Thyroid gland (tissue), 4 donors: ENCODE data around the gene TRIM8. TPM values are rescaled to one million over a fixed set of nuclear protein-coding genes. Genes with fewer than 3 reads are reported as not detected.

Experiments
- DNase-seq, 2 donors: peaks; one replicate each; pipeline ENCODE4 v3.0.0-alpha.2; 2019
- H3K27ac ChIP-seq, 3 donors: fragments of 200-600 bp; sonication (generic); 1 replicate in 2 of 3; 2 replicates in 1 of 3; pipeline ENCODE4 v1.5.1; 2016 to 2019; ENCODE audit warnings: mild to moderate bottlenecking in 1 of 3, moderate library complexity in 1 of 3
- H3K27me3 ChIP-seq: fragments of 200-600 bp; sonication (generic); one replicate; pipeline ENCODE4 v1.5.1; 2019
- H3K36me3 ChIP-seq, 2 donors: fragments of 200-600 bp; sonication (generic); one replicate each; pipeline ENCODE4 v1.5.1; 2016 to 2019
- H3K4me1 ChIP-seq, 2 donors: fragments of 200-600 bp; sonication (generic); one replicate each; pipeline ENCODE4 v1.5.1; 2017 to 2019
- H3K4me3 ChIP-seq, 3 donors: fragments of 200-600 bp; sonication (generic); replicated peaks in 1 of 3; 1 replicate in 2 of 3; 2 replicates in 1 of 3; pipeline ENCODE4 v1.5.1; 2016; ENCODE audit warnings: mild to moderate bottlenecking in 1 of 3
- H3K9me3 ChIP-seq: fragments of 200-600 bp; sonication (generic); one replicate; pipeline ENCODE4 v1.5.1; 2017
- POLR2A ChIP-seq, 2 donors: fragments of 450-650 bp; IDR thresholded peaks; one replicate each; pipeline ENCODE4 v1.6.1; 2017; ENCODE audit warnings: antibody characterized with exemption in 2 of 2, mild to moderate bottlenecking in 2 of 2, moderate library complexity in 1 of 2
- WGBS, 2 donors: methylation state at CpG; one replicate each; pipeline ENCODE4 v1.1.5; 2017; 5-methylcytosine and 5-hydroxymethylcytosine counted together
- intact Hi-C: fragments of 100-400 bp; cut with DNase I; formaldehyde crosslinking; loops from one replicate; pipeline ENCODE4 v1.15.1; 2023
- total RNA-seq, 4 donors: library from RNA; depleted of rRNA; stranded (reverse); fragments of >200 nt; gene quantifications; one replicate each; pipeline ENCODE4 v1.2.3, GENCODE V29; 2016
- TF ChIP-seq, protein P1 (sequence below), 6 experiments: fragments of 200-600 bp in 3 of 6; fragments of 450-650 bp in 3 of 6; sonication (generic) in 3 of 6; IDR thresholded peaks; one replicate each; pipeline ENCODE4 v1.5.1; 2016 to 2019; ENCODE audit warnings: antibody characterized with exemption in 6 of 6, mild to moderate bottlenecking in 2 of 6, inconsistent platforms in 1 of 6, moderate library complexity in 1 of 6

The TRIM8 gene
- total RNA-seq, 4 donors from 2014 or later: 138 to 187 (median 162) TPM

GRCh38 chr10:102635377-102635776 is 8.9 kb upstream of the TRIM8 start:
- WGBS, 2 donors: 38 to 39% methylated on average over 4 of the region's 4 CpGs
- no peak for DNase-seq
- TF ChIP-seq, protein P1, sequence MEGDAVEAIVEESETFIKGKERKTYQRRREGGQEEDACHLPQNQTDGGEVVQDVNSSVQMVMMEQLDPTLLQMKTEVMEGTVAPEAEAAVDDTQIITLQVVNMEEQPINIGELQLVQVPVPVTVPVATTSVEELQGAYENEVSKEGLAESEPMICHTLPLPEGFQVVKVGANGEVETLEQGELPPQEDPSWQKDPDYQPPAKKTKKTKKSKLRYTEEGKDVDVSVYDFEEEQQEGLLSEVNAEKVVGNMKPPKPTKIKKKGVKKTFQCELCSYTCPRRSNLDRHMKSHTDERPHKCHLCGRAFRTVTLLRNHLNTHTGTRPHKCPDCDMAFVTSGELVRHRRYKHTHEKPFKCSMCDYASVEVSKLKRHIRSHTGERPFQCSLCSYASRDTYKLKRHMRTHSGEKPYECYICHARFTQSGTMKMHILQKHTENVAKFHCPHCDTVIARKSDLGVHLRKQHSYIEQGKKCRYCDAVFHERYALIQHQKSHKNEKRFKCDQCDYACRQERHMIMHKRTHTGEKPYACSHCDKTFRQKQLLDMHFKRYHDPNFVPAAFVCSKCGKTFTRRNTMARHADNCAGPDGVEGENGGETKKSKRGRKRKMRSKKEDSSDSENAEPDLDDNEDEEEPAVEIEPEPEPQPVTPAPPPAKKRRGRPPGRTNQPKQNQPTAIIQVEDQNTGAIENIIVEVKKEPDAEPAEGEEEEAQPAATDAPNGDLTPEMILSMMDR (IDR thresholded peaks at IDR 0.05): no peak
- no peak for TF ChIP-seq POLR2A (IDR thresholded peaks at IDR 0.05)
- H3K4me3 ChIP-seq: no peak overlapping the region
- intact Hi-C loops: no loop called here
- H3K27ac ChIP-seq: no peak overlapping the region
- no peaks in the 10 kb centered on the region for H3K36me3 ChIP-seq
- no peaks in the 10 kb centered on the region for H3K27me3 ChIP-seq
- H3K9me3 ChIP-seq: no peaks in the 10 kb centered on the region
- peaks cover 0 to 17% of the 10 kb centered on the region in 2 donors for H3K4me1 ChIP-seq

GRCh38 chr10:102639537-102639936 is 4.7 kb upstream of the TRIM8 start:
- Histone ChIP-seq H3K4me3 (no peak overlapping the region), H3K27ac (no peak overlapping the region), H3K27me3 (no peaks in the 10 kb centered on the region), H3K9me3 (no peaks in the 10 kb centered on the region), H3K36me3 (no peaks in the 10 kb centered on the region), H3K4me1 (peaks cover 3 to 5% of the 10 kb centered on the region in 2 donors)
- intact Hi-C loops: no loop called here
- 42 to 44% methylated on average over 2 of the region's 2 CpGs for WGBS, 2 donors
- TF ChIP-seq, protein P1 (IDR thresholded peaks at IDR 0.05): no peak
- TF ChIP-seq POLR2A (IDR thresholded peaks at IDR 0.05): no peak
- no peak for DNase-seq

- Histone ChIP-seq H3K27me3 (no peaks in the 10 kb centered on the region), H3K4me1 (peaks cover 5% of the 10 kb centered on the region in 2 donors), H3K9me3 (no peaks in the 10 kb centered on the region), H3K4me3 (peak overlapping the region in 2 of 3 donors; percentile 42 to 84), H3K27ac (peak overlapping the region; percentile 96 to 100 (median 100)), H3K36me3 (no peaks in the 10 kb centered on the region)
- no peak for TF ChIP-seq POLR2A (IDR thresholded peaks at IDR 0.05)
- peak; percentile 47 to 53 for DNase-seq
- intact Hi-C loops: no loop called here
- 16% methylated on average over 7 of the region's 7 CpGs for WGBS, 2 donors
Measured at GRCh38 chr10:102641402-102641801, 2.9 kb upstream of the TRIM8 start.

GRCh38 chr10:102641880-102642735 is 2.2 kb upstream of the TRIM8 start:
- 1% methylated on average over 10 to 50 of the region's 77 CpGs for WGBS, 2 donors
- no peaks in the 10 kb centered on the region for H3K9me3 ChIP-seq
- peaks cover 8 to 12% of the 10 kb centered on the region in 2 donors for H3K4me1 ChIP-seq
- no peaks in the 10 kb centered on the region for H3K36me3 ChIP-seq
- H3K4me3 ChIP-seq: peak overlapping the region; percentile 53 to 98 (median 84)
- intact Hi-C loops: no loop called here
- peak; percentile 44 to 88 for TF ChIP-seq POLR2A (IDR thresholded peaks at IDR 0.05)
- TF ChIP-seq, protein P1 (IDR thresholded peaks at IDR 0.05): no peak
- peak overlapping the region; percentile 96 to 100 (median 100) for H3K27ac ChIP-seq
- no peaks in the 10 kb centered on the region for H3K27me3 ChIP-seq
- peak; percentile 99 for DNase-seq

- 0% methylated on average over 41 to 45 of the region's 45 CpGs for WGBS, 2 donors
- Histone ChIP-seq H3K27ac (peak overlapping the region; percentile 96 to 100 (median 100)), H3K27me3 (no peaks in the 10 kb centered on the region), H3K4me3 (peak overlapping the region; percentile 53 to 98 (median 84)), H3K36me3 (no peaks in the 10 kb centered on the region), H3K9me3 (no peaks in the 10 kb centered on the region), H3K4me1 (peaks cover 15 to 19% of the 10 kb centered on the region in 2 donors)
- TF ChIP-seq, protein P1 (IDR thresholded peaks at IDR 0.05): no peak
- TF ChIP-seq POLR2A (IDR thresholded peaks at IDR 0.05): peak; percentile 70 to 78
- intact Hi-C loops: no loop called here
- peak; percentile 64 to 74 for DNase-seq
Measured at GRCh38 chr10:102642736-102643335, 1.4 kb upstream of the TRIM8 start.
